GM19452 (cell line): ENCODE results near the gene WDR33.
A peak's percentile ranks its signal among the peaks of the same experiment; 100 is the strongest.
"Not testable (repeated sequence)": the region's sequence is repeated elsewhere in the genome, so short reads cannot be mapped to it uniquely, and the experiment has no call there.

Source experiments
- ATAC-seq: cut with Tn5 transposase; IDR thresholded peaks from one replicate; pipeline ENCODE4 v1.9.1; 2021; ENCODE audit not compliant: unreplicated experiment

The WDR33 gene

DNA sequence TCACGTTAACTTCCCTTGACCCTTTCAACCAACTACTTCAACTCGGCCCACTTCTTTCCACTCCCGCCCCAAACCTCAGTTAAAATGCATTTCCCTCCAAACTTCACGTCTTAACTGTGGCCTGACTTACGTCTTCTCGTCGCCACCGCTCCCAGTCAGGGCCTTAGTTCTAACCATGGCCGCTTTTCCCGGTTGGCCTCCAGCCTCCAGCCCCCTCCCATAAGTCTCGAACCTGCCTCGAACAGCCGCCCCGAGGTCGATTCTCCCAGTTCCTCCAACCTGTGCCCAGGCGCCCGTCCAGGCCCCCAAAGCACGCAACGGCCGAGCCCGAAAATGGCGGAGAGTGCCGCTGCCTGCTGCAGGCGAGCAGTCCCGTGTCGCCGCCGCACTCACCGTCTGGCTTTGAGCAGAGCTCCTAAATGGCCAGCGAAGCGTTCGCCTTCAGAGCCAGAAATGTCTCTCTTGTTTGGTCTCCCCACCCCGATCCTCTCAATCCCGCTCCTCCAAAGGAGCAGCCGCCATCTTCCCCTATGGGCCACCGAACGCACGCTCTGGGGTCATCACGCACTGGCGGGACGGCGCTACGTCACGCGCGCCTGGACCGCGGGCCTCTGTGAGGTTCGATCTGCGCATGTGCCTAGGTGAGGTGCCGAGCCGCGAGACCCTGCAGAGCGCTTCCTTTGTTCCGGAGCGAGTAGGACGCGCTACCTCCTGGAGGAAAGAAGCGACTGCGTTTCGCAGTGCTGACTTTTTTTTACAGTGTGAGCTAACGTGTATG, at the start of gene WDR33:
WDR33 (minus strand) TSS at position 553 of the 778 bp plus-strand sequence. CDS start 40,190 bp downstream, outside the sequence.
- ATAC-seq: peak; percentile 98

DNA sequence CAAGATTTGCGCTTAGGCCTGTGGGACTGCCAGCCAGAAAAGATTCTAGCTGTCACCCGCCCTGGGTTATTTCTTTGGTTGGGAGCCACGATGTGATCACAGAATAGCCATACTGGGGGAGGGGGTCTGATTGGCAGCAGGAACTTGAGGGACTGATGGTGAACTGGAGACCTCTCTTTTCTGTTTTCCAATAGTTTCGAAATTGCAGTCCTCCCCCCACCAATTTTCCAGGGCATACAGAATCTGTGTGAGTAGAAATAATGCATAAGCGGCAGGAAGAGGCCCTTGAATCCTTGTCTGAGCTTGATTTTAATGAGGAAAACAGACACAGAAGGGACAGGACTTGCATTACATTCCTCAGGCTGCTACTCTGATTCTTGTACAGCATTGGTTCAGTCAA, 49.2 kb upstream of the WDR33 start:
- ATAC-seq: no peak

DNA sequence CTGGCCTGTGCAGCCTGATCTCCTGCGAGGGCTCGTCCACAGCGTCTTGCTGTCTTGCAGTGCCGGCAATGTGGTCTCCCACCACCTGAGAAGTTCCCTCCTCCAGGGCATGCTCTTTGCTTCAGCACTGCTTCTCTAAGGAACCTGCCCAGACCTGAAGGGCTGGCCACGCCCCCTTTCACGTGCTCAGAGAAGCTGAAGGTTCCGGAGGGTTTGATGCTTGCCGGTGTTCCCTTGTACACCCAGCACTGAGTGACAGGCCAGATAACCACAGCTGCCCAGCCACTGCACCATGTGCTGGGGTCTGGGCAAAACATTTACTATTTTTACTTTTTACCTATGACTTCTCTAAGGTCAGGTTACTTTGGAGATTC, 48.7 kb upstream of the WDR33 start:
- ATAC-seq: no peak

DNA sequence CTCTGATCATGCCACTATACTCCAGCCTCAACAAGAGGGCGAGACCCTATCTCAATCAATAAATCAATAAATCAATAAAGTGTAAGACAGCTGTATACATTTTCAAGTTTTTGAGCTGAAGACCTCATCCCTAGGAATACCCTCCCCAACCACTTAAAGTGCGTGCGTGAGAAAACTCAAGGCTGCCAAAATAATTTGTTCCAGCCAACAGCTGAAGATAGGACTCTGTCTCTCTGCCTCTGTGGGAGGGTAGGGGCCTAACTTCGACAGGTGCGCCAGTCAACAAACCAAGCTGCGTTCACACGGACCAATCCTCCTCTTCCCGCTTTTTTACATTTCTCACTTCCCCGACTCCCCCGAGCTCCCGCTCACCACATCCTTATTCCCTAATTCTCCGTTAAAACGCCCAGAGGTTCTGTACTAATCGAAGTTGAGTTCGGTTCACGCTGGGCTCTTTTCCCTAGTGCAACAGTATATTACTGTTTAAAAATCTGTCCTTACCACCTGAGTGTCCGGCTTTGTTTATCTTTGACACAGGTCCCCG, 46.4 kb upstream of the WDR33 start:
- ATAC-seq: no peak

DNA sequence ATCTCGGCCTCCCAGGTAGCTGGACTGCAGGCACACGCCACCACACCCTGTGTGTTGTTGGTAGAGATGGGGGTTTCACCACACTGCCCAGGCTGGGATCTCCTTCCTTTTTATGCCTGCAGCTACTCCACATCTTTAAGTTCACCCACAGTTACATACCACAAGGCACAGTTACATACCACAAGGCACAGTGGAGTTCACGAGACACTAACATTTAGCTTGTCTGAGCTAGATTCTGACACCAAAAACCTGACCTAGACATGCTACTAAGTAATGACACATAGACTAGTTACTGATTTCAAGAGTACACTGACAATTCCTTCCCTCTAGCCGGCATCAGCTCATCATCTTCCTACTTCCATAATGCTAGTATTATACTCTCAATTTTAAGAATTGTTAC, 42.7 kb upstream of the WDR33 start:
- no peak for ATAC-seq

DNA sequence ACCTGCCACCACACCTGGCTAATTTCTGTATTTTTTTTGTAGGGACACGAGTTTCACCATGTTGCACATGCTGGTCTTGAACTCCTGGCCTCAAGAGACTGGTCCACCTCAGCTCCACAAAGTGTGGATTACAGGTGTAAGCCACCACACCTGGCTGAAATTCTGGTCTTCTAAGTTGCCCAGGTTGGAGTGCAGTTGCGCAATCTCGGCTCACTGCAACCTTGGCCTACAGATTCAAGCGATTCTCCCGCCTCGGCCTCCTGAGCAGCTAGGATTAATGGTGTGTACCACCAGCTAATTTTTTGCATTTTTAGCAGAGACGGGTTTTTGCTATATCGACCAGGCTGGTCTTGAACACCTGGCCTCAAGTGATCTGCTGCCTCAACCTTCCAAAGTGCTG, 41.4 kb upstream of the WDR33 start:
- ATAC-seq: no peak

DNA sequence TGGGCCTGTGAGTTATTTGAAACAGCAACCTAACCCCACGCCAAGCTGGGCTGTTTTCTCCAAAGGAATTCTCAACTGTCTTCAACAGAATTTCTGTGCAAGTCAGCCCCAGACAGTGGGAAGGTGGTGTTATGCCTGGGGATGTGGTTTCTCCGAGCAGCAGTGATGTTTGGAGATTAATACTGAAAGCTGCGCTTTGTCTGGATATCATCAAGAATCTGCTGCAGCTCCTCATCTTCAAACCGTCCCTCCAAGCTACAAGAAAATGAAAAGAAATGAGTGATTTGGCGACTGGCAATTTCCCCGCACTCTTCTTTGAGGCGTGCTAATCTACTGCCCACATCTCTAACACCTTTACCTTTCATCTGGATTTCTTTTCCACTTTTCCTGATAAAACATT, 37.0 kb upstream of the WDR33 start:
- no peak for ATAC-seq

DNA sequence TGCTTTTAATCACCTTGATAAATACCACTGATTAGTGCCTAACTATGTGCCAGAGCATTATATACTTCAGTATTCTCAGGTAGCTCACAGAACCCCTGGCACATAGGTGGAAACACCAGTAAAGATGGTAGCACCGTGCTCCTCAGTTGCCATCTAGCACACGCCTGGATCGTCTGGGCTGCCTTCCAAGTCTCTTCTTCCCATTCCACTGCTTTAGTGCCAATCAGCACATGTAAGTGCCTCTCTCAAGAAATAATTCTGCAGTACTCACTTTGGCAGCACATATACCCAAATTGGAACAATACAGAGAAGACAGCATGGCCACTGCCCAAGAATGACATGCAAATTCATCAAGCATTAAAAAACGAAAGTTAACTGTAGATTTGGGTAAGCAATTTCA, 34.0 kb upstream of the WDR33 start:
- no peak for ATAC-seq

DNA sequence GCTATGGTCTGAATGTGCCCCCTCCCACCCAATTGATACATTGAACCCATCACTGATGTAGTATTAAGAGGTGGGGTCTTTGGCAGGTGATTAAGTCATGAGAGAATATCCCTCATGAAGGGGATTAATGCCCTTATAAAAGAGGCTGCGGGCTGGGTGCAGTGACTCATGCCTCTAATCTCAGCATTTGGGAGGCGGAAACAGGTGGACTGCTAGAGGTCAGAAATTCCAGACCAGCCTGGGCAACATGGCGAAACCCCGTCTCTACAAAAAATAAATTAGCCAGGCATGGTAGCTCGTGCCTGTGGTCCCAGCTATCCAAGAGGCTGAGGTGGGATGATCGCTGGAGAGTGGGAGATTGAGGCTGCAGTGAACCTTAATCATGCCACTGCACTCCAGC, 32.7 kb upstream of the WDR33 start:
- no peak for ATAC-seq

DNA sequence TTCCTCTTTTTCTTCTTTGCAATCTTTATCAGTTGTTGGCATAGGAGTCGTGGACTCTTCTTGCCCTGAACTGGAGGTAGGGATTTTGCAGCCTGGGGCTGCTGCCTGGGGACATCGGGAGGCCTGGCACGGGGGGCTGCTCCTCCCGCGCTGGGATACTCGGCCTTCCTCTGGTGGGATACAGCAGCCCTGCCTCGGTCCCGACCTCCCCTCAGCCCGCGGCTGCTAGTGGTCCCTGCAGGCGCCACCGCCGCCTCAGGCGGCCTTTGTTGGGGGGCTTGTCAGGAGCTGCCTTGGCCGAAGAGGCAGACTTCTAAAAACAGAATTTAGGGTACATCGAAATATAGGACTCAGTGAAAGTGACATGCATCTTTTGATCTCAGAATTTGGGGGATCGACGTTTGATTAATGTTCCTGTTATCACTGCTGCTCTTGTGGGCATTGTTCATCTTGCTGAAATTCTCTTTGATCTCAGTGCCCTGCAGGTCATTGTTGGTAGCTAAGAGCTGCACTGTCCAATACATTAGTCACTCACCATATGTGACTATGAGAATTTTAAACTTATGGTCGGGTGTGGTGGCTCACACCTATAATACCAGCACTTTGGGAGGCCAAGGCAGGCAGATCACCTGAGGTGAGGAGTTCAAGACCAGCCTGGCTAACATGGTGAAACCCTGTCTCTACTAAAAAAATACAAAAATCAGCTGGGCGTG, 30.7 kb upstream of the WDR33 start:
- no peak for ATAC-seq

DNA sequence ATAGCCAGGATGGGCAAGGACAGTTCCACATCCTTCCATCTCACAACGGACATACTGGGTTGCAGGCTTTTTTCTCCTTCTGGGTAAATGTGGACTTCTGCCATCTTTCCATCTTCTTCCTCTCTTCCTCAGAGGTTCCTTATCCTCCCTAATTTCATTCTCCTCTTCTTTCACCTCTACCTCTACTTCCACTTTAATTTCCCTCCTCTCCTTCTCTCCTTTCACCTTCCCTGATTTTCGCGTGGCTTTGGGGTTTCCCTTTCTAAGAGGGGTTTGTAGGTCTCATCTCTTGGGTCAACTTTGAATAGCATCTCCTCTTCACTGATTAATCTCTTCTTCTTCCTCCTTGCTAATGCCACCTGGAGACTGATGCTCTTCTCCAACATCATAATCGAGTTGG, 29.9 kb upstream of the WDR33 start:
- no peak for ATAC-seq

DNA sequence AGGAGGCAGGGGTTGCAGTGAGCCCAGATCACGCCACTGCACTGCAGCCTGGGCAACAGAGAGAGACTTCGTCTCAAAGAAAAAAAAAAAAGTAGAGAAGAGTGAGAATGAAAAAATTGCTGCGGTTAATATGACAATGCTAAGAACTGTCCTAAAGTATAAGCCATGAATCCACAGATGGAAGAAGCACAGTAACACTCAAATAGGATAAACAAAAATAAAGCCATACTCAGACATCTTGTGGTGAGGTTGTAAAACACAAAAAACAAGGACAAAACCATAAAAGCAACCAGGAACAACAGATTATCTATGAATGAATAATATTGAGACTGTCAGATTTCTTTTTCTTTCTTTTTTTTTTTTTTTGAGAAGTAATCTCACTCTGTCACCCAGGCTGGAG, 24.0 kb upstream of the WDR33 start:
- ATAC-seq: no peak

DNA sequence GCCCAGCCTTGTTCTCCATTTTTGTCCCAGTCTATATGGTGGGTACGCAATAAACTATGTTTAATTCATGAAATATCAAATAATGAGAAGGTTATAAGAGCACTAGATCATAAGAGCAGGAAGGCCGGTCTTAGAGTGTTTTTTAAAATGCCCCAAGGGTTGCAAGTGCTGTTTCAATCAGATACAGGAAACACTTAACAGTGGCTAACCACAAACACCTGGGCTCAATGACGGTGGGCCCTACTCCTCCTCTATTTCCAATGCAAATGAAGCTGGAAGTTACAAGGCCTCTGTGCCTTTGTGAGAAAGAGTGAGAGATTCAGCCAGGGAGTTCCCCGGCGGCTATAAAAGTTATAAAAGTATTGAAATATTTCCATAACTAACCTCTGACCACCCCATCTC, 18.9 kb upstream of the WDR33 start:
- ATAC-seq: peak; percentile 97

DNA sequence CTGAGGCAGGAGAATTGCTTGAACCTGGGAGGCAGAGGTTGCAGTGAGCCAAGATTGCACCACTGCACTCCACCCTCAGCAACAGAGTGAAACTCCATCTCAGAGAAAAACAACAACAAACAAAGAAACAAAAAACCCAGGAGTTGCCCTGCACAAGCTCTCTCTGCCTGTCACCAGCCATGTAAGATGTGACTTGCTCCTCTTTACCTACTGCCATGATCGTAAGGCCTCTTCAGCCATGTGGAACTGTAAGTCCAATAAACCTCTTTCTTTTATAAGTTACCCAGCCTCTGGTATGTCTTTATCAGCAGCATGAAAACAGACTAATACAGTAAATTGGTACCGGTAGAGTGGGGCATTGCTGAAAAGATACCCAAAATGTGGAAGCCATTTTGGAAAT, 15.7 kb upstream of the WDR33 start:
- ATAC-seq: not testable (repeated sequence)

DNA sequence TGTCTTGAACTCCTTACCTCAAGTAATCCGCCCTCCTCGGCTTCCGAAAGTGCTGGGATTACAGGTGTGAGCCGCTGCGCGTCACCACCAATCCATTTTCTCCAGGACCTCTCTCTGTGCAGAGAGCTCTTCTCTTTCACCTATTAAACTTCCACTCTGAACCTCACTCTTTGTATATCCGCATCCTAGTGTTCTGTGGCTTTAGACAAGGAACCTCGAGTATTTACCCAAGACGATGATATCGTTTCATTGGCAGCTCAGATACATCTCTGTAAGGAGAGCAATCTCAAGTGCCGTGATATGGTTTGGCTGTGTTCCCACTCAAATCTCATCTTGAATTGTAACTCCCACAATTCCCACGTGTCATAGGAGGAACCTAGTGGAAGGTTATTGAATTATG, 15.1 kb upstream of the WDR33 start:
- no peak for ATAC-seq

DNA sequence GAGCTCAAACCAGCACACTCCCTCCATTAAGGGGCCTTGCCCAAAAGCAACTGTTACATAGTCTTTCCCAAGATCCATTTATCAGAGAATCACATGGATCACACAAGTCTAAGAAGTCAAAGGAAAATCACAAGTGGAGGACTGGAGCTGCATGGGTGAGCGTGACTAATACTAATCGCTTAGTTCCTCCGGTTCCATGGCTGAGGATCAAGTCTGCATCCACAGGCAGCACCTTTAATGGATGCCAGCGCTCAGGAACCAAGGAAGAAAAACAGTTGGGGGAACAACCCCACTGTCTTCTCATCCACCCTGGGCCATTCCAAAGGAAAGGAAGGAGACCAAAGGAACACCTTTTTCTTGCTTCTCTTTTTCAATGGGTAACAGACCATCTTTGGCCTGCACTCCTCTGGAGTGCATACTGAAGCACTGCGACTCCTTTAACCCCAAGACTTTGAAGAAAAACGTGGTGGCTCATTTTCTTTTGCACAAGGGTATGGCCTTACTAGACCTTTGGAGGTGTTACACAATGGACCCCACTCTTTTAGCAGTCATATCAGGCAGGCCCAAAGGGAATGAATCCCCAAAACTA, 9.2 kb upstream of the WDR33 start:
- no peak for ATAC-seq

DNA sequence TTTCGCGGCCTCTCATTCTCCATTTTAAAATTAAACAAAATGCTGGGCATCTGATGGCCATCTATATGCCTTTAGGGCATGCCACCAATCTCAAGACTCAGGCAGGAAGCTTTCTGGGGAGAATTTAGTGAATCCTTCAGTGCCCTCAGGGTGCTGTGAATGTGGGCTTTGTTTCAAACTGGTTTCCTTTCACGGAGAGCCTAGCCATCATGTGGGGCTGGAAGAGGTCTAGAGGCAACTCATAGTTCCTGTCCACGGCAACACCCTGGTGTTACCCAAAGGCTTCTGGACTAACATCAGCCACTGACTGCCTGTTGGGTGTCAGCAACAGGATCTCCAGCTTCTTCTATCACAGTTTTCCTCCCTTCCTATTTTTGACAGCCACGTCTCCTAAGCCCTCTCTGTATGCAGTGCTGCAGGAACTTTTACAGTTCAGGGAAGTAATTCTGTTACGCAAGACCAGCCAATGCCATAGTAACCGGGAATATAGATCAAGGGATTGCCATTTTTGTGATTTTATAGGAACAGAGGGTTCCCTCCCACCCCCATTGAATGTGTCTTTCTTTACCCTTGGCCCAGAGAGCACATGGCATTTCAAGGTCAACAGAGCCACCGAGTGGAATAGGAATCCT, 7.9 kb upstream of the WDR33 start:
- no peak for ATAC-seq

DNA sequence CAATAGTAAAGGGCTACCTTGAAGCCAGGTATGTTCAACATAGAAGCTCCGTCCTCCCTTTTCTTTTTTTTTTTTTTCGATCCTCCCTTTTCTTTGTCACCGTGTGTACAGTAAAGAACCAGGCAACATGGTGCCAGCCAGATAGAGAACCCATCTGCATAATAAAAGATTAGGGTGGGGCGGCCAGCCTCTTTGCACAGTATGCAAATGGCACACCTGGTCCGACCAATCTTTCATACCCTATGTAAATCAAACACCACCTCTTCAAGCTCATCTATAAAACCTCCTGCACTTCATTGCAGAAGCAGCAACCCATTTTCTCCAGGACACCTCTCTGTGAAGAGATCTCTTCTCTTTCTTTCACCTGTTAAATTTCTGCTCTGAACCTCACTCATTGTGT, 7.3 kb upstream of the WDR33 start:
- ATAC-seq: no peak

DNA sequence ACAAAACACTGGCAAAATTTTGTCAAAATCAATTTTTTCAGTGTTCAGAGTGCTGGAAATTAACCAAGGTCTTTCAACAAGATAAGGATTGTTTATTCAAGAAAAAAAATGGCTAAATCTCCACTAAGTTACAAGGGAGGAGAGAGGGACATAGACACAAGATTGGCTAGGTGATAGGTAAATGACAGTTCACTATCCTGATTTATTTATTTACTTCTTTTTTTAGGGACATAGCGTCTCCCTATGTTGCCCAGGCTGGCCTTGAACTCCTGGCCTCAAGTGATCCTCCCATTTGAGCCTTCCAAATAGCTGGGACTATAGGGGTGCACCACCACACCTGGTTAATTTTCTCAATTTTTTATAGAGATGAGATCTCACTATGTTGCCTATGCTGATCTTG, 3.7 kb upstream of the WDR33 start:
- ATAC-seq: no peak

DNA sequence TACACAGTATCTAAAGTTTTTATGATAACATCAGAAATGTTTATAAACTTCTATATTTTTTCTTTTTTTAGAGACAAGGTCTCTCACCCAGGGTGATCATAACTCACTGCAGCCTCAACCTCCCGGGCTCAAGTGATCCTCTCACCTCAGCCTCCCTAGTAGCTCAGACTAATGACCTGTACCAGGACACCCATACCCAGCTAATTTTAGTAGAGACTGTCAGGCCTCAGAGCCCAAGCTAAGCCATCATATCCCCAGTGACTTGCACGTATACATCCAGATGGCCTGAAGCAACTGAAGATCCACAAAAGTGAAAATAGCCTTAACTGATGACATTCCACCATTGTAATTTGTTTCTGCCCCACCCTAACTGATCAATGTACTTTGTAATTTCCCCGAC, 1.5 kb upstream of the WDR33 start:
- not testable (repeated sequence) for ATAC-seq
